ENCODE measurements around the gene BTBD19.

DNA sequence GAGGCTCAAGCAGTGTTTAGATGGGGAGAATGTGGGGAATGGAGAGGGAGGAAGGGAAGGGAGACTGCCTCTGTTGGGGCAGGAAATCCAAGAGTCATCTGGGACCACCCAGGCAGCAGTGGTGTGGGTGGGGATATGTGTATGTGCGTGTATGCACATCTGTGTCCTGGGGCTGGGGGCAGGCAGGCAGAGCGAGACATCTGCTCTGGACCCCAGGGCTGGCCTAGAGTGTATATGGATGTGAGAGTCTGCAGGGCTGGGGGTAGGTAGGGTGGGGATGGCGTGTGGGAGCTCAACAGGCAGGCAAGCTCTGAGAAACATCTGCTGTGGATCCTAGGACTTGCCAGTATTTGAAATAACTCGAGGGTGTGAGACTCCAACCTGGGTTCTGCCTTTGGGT lies 31.3 kb downstream of the BTBD19 start:
- no peak for TF ChIP-seq CTCF (IDR thresholded peaks at IDR 0.05)
- no peak for TF ChIP-seq POLR2A (IDR thresholded peaks at IDR 0.05)

Measured in lower leg skin (tissue), 3 donors.